ENCODE data around the gene CHSY1. TPM values are rescaled to one million over a fixed set of nuclear protein-coding genes. Genes with fewer than 3 reads are reported as not detected.

CHSY1 gene
- total and polyA plus RNA-seq, 2 of the 4 experiments (the other 2 are of a cell fraction) = 40.9 to 53.2 TPM

- Histone ChIP-seq H3K4me1 (ENCODE audit: control insufficient read depth, insufficient read depth, low read length) (peaks cover 6% of the 10 kb centered on the region), H3K79me1 (ENCODE audit: low read depth in 1 of 2, low read length in 2 of 2) (peaks cover 5 to 30% of the 10 kb centered on the region in 2 experiments; a peak in 2 of 4 replicates), H3K9me1 (ENCODE audit: insufficient read depth, low read length) (no peaks in the 10 kb centered on the region), H4K91ac (ENCODE audit: insufficient read depth, low read depth, low read length) (peak within 1 kb of the TSS; percentile 67), H4K20me1 (ENCODE audit: insufficient read depth, low read length) (peaks cover 30% of the 10 kb centered on the region), H3K36me3 (ENCODE audit: control insufficient read depth, insufficient read depth, low read length) (peaks cover 1% of the 10 kb centered on the region; the same call in 1 of the 2 replicates), H2AK9ac (replicated peaks; ENCODE audit: low read depth, low read length, poor library complexity) (peak within 1 kb of the TSS; percentile 73), H3K27me3 (ENCODE audit: control insufficient read depth, insufficient read depth, low read length) (no peaks in the 10 kb centered on the region), H3K18ac (ENCODE audit: low read depth, low read length) (peak within 1 kb of the TSS; percentile 34; the same call in 1 of the 2 replicates), H3K27ac (ENCODE audit: insufficient read depth, low read length) (peak within 1 kb of the TSS; percentile 89), H3K4me3 (ENCODE audit: insufficient read depth, low read depth, low read length) (peak within 1 kb of the TSS; percentile 71), H3K9me3 (ENCODE audit: control insufficient read depth, insufficient read depth, low read length) (no peaks in the 10 kb centered on the region), H3K23ac (ENCODE audit: low read depth, low read length) (peak within 1 kb of the TSS; percentile 94), H2BK20ac (ENCODE audit: low read depth, low read length) (no peak within 1 kb of the TSS), H2AFZ (replicated peaks; ENCODE audit: low read length, poor library complexity) (peak within 1 kb of the TSS; percentile 96), H4K5ac (ENCODE audit: low read depth, low read length) (peak within 1 kb of the TSS; percentile 66), H2AK5ac (ENCODE audit: low read depth, low read length) (peak within 1 kb of the TSS; percentile 83), H3K14ac (replicated peaks; ENCODE audit: low read depth, low read length) (peak within 1 kb of the TSS; percentile 96), H3K4ac (ENCODE audit: low read depth, low read length) (peak within 1 kb of the TSS; percentile 91), H4K8ac (ENCODE audit: low read depth in 2 of 2, low read length in 2 of 2) (peak within 1 kb of the TSS; percentile 73 to 98), H2BK5ac (ENCODE audit: low read depth, low read length, poor library complexity, severe bottlenecking) (peak within 1 kb of the TSS; percentile 75), H3K56ac (ENCODE audit: extremely low read depth, insufficient read depth, low read length) (peak within 1 kb of the TSS; percentile 93), H3K9ac (ENCODE audit: low read depth, low read length) (peak within 1 kb of the TSS; percentile 90), H3K4me2 (ENCODE audit: low read depth, low read length) (peak within 1 kb of the TSS; percentile 99), H2BK15ac (ENCODE audit: low read depth, low read length) (no peak within 1 kb of the TSS), H2BK120ac (ENCODE audit: low read depth, low read length) (peak within 1 kb of the TSS; percentile 71; the same call in 1 of the 2 replicates)
- 0% methylated on average over 33 of the region's 87 CpGs; no CpG with 5 or more reads in 1 of the 2 experiments for WGBS, 2 experiments (ENCODE audit: extremely low coverage in 2 of 2, insufficient read length in 1 of 2)
- no TSS peak for BruUV-seq (replicated peaks)
- ChIA-PET CTCF (interaction anchor here (1.0 to 2.2 kb wide), 2 partner anchors 345 to 346 kb away, joined by 3 to 5 read pairs; no protein-coding TSS in a partner anchor), POLR2A (ENCODE audit: unreplicated experiment) (interaction anchor here (1.0 kb wide), 1 partner anchor 25 kb away, joined by 3 read pairs; no protein-coding TSS in a partner anchor)
- peak; percentile 87 for ATAC-seq (ENCODE audit: low read depth)
- peak; percentile 94 for DNase-seq
- intact Hi-C loops (cut with micrococcal nuclease) = no loop called here
- dilution Hi-C loops (cut with HindIII; ENCODE audit: low sequenced_read_pairs, unreplicated experiment) = no loop called here
- in situ Hi-C loops (cut with MboI; ENCODE audit: low sequenced_read_pairs) = loop anchor here (5.0 kb wide), 1 partner anchor 347 kb away; no protein-coding TSS in a partner anchor
- TF ChIP-seq CHD1 (IDR thresholded peaks at IDR 0.05; ENCODE audit: low read depth, low read length) (no peak), POLR2A (IDR thresholded peaks at IDR 0.05; ENCODE audit: low read depth, low read length) (peak; percentile 81), CTCF (conservative IDR thresholded peaks at IDR 0.05; ENCODE audit: low read depth, low read length) (no peak), RCOR1 (IDR thresholded peaks at IDR 0.05; ENCODE audit: insufficient replicate concordance, low read length) (no peak), FOS (IDR thresholded peaks at IDR 0.05; ENCODE audit: low read depth, low read length) (no peak), MAZ (IDR thresholded peaks at IDR 0.05; ENCODE audit: borderline replicate concordance, low read depth, low read length) (peak; percentile 91; the same call in 1 of the 2 replicates), SMC3 (IDR thresholded peaks at IDR 0.05; ENCODE audit: low read depth, low read length) (no peak), CEBPB (IDR thresholded peaks at IDR 0.05; ENCODE audit: low read depth, low read length) (no peak), BHLHE40 (IDR thresholded peaks at IDR 0.05; ENCODE audit: low read depth, low read length) (no peak), ELK1 (IDR thresholded peaks at IDR 0.05; ENCODE audit: borderline replicate concordance, low read depth, low read length) (peak; percentile 69; the same call in 1 of the 2 replicates), NFE2L2 (IDR thresholded peaks at IDR 0.05; ENCODE audit: low read depth, low read length) (no peak), MAFK (IDR thresholded peaks at IDR 0.05; ENCODE audit: low read depth, low read length) (peak; percentile 7; the same call in 1 of the 2 replicates), USF2 (IDR thresholded peaks at IDR 0.05; ENCODE audit: low read depth, low read length) (0 out of 2 replicates have a peak, but pooled peaks have one; percentile 1)
Observed at GRCh38 chr15:101294731-101295606, 43.1 kb upstream of the CHSY1 start, which contains the start of gene SNRPA1. Gene SNRPA1, minus strand, starts transcription at chr15:101295248. Its CDS starts 70 bp downstream, at chr15:101295178.
